A673 (cell line): ENCODE measurements around the gene IWS1. TPM values are rescaled to one million over a fixed set of nuclear protein-coding genes. Genes with fewer than 3 reads are reported as not detected.
A peak's percentile ranks its signal among the peaks of the same experiment; 100 is the strongest.

Experiments
- BruUV-seq: library from RNA; stranded (reverse); fragments of 400-500 nt; replicated peaks from 2 replicates; lab custom pipeline; 2021; lab: Mats Ljungman, UMichigan
- CTCF ChIA-PET: fragments of 300-600 bp; sonication (Branson Sonifier 250); formaldehyde crosslinking; loops from one replicate; lab custom pipeline; 2022; ENCODE audit warnings: antibody characterized with exemption; lab: Charles Lee
- POLR2A ChIA-PET: fragments of 300-600 bp; sonication (Branson Sonifier 250); formaldehyde crosslinking; loops from one replicate; lab custom pipeline; 2022; ENCODE audit warnings: antibody characterized with exemption; ENCODE audit not compliant: low non-redundant PET; lab: Charles Lee
- DNase-seq: peaks from one replicate; pipeline ENCODE4 v3.0.0-alpha.2; 2015; ENCODE audit warnings: low spot score
- H3K27ac ChIP-seq: fragments of 200-600 bp; sonication (generic); 2 replicates; pipeline ENCODE4 v1.5.1; 2016; ENCODE audit warnings: mixed run types, low read depth, mild to moderate bottlenecking, mixed read lengths, antibody characterized with exemption, low read length; ENCODE audit not compliant: poor library complexity, severe bottlenecking
- H3K27me3 ChIP-seq: fragments of 200-600 bp; sonication (generic); replicated peaks from 2 replicates; pipeline ENCODE4 v1.6.1; 2017; ENCODE audit warnings: mixed run types, low read depth, mild to moderate bottlenecking, mixed read lengths, antibody characterized with exemption, low read length; ENCODE audit not compliant: insufficient read depth, poor library complexity
- H3K36me3 ChIP-seq: fragments of 200-600 bp; sonication (generic); 2 replicates; pipeline ENCODE4 v1.6.1; 2016; ENCODE audit warnings: mixed run types, mild to moderate bottlenecking, mixed read lengths, antibody characterized with exemption, low read length; ENCODE audit not compliant: insufficient read depth, poor library complexity, severe bottlenecking
- H3K4me1 ChIP-seq: fragments of 200-600 bp; sonication (generic); 2 replicates; pipeline ENCODE4 v1.6.1; 2017; ENCODE audit warnings: mixed run types, mild to moderate bottlenecking, mixed read lengths, antibody characterized with exemption, low read length; ENCODE audit not compliant: insufficient read depth, poor library complexity, severe bottlenecking
- H3K4me3 ChIP-seq: fragments of 200-600 bp; sonication (generic); 2 replicates; pipeline ENCODE4 v1.5.1; 2016; ENCODE audit warnings: low read depth, mixed run types, mild to moderate bottlenecking, mixed read lengths, low read length; ENCODE audit not compliant: poor library complexity, severe bottlenecking
- H3K9me3 ChIP-seq: fragments of 200-600 bp; sonication (generic); 2 replicates; pipeline ENCODE4 v1.6.1; 2016; ENCODE audit warnings: mixed run types, low read depth, mild to moderate bottlenecking, mixed read lengths, antibody characterized with exemption, low read length; ENCODE audit not compliant: poor library complexity, severe bottlenecking
- EZH2 ChIP-seq: fragments of 200-600 bp; sonication (generic); IDR thresholded peaks from 2 replicates; pipeline ENCODE4 v1.6.1; 2017; ENCODE audit warnings: borderline replicate concordance, low read depth, mild to moderate bottlenecking, mixed read lengths, antibody characterized with exemption, low read length; ENCODE audit not compliant: poor library complexity, severe bottlenecking
- intact Hi-C: fragments of 100-400 bp; cut with micrococcal nuclease; formaldehyde crosslinking; loops from one replicate; pipeline ENCODE4 v1.10.0; 2022; ENCODE audit not compliant: unreplicated experiment
- total RNA-seq: library from RNA; stranded (reverse); gene quantifications from 2 replicates; pipeline ENCODE4 v1.2.3, GENCODE V29; 2021
- TF ChIP-seq, protein P1 (sequence below): fragments of 300-800, 200-600 bp; sonication (generic); conservative IDR thresholded peaks from 2 replicates; pipeline ENCODE4 v1.5.1; 2017; ENCODE audit warnings: low read depth, mild to moderate bottlenecking, antibody characterized with exemption, low read length, moderate library complexity, mixed read lengths

The IWS1 gene
- total RNA-seq, 1 experiment from 2014 or later: 67.2 TPM

DNA sequence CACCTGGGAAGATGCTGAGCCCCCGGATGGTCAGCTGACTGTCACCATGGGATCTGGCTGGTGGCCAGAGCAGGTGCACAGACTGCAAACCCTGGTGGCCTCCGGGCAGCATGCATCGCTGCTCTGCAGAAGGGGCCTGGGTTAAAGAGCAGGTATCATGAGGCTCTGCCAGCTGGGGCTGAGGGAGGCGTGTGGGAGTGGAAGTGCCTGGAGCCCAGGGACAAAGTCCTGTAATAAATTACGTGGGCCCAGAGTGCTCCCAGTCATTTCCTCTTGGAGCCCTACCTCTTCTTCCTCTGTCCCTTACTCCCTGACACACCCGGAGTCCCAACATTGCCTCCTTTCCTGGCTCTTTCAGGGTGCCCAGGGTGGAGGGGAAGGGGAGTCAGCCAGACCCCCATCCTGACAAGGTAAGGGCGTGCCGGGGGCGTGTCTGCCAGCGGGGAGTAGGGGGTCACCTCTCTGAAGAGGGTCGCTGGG is 9.2 kb upstream of the IWS1 start, which contains the start of gene MYO7B:
MYO7B (plus strand) TSS at position 262 of the 480 bp plus-strand sequence. CDS start 24,040 bp downstream, outside the sequence.
- no peaks in the 10 kb centered on the region for H3K36me3 ChIP-seq
- no peak for TF ChIP-seq EZH2
- TF ChIP-seq, protein P1, sequence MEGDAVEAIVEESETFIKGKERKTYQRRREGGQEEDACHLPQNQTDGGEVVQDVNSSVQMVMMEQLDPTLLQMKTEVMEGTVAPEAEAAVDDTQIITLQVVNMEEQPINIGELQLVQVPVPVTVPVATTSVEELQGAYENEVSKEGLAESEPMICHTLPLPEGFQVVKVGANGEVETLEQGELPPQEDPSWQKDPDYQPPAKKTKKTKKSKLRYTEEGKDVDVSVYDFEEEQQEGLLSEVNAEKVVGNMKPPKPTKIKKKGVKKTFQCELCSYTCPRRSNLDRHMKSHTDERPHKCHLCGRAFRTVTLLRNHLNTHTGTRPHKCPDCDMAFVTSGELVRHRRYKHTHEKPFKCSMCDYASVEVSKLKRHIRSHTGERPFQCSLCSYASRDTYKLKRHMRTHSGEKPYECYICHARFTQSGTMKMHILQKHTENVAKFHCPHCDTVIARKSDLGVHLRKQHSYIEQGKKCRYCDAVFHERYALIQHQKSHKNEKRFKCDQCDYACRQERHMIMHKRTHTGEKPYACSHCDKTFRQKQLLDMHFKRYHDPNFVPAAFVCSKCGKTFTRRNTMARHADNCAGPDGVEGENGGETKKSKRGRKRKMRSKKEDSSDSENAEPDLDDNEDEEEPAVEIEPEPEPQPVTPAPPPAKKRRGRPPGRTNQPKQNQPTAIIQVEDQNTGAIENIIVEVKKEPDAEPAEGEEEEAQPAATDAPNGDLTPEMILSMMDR: no peak
- CTCF ChIA-PET: no interaction called here
- no peaks in the 10 kb centered on the region for H3K9me3 ChIP-seq
- POLR2A ChIA-PET: no interaction called here
- no peaks in the 10 kb centered on the region for H3K4me1 ChIP-seq
- no TSS peak for BruUV-seq
- H3K4me3 ChIP-seq: no peak within 1 kb of the TSS
- no peaks in the 10 kb centered on the region for H3K27me3 ChIP-seq
- no peak within 1 kb of the TSS for H3K27ac ChIP-seq
- no peak for DNase-seq
- intact Hi-C loops: no loop called here

DNA sequence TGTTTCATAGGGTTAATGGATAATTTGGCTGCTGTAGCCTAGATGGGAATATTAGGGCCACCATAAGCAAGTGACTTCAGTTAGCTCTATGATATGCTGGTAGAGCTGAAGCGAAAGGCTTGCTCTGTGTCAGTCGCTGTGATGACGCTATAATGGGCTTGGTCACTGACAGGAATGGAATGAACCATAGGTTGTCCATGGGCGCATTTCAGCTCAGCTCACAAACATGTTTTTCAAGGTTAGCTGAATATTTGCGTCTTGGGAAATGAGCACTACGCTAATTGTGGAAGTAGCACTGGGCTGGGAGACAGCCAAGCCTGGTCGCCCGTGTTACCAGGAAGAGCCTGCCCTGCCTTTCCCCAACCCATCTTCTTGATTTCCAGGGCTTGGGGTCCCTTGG is 6.0 kb upstream of the IWS1 start:
- TF ChIP-seq, protein P1: no peak
- no peak for TF ChIP-seq EZH2
- H3K36me3 ChIP-seq: no peaks in the 10 kb centered on the region
- no peaks in the 10 kb centered on the region for H3K9me3 ChIP-seq
- no peaks in the 10 kb centered on the region for H3K27me3 ChIP-seq
- H3K4me3 ChIP-seq: no peak overlapping the region
- ChIA-PET CTCF (no interaction called here), POLR2A (no interaction called here)
- no peak overlapping the region for H3K27ac ChIP-seq
- BruUV-seq: no TSS peak
- no peak for DNase-seq
- peaks cover 3% of the 10 kb centered on the region for H3K4me1 ChIP-seq
- intact Hi-C loops: no loop called here

DNA sequence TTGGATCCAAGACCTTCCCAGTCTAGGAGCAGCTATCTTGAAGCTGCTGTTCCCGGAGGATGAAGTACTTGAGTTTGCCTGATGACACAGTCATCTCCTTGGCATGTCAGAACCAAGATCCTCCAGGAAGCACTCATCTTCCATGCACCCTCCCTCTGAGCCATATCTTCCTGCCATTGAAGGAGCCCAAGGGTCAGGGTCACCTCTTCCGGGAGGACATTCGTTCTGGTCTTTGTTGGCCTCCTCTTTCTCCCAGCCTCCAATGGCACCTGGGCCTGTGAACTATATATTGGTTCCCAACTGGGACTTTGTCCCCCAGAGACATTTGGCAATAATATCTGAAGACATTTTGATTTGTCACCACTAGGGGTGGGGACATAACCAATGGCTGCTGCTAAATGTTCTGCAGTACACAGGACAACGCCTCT is 4.9 kb upstream of the IWS1 start:
- no peaks in the 10 kb centered on the region for H3K9me3 ChIP-seq

More for the DNA sequence above, 4.9 kb upstream of the IWS1 start:
- BruUV-seq: no TSS peak
- no peak overlapping the region for H3K27ac ChIP-seq
- POLR2A ChIA-PET: no interaction called here
- no peak for TF ChIP-seq EZH2
- TF ChIP-seq, protein P1: 0 out of 2 replicates have a peak, but pooled peaks have one; percentile 20
- intact Hi-C loops: no loop called here
- H3K4me3 ChIP-seq: no peak overlapping the region
- DNase-seq: no peak
- CTCF ChIA-PET: no interaction called here
- H3K36me3 ChIP-seq: no peaks in the 10 kb centered on the region
- no peaks in the 10 kb centered on the region for H3K27me3 ChIP-seq
- H3K4me1 ChIP-seq: peaks cover 7% of the 10 kb centered on the region
